GM23338 (cell line): ENCODE data around the gene CPTP. TPM values are rescaled to one million over a fixed set of nuclear protein-coding genes. Genes with fewer than 3 reads are reported as not detected.

ENCODE experiments used
- ATAC-seq: fragments of 200-7000 bp; cut with Tn5 transposase; 3 replicates; pipeline ENCODE4 v1.9.1; 2020
- DNase-seq: peaks from one replicate; pipeline ENCODE4 v3.0.0-alpha.2; 2015; ENCODE audit warnings: low spot score
- H2AFZ ChIP-seq: fragments of 200-600 bp; sonication (generic); 2 replicates; pipeline ENCODE4 v1.8.0; 2016; ENCODE audit warnings: antibody characterized with exemption, mild to moderate bottlenecking, moderate library complexity
- H3F3A ChIP-seq: fragments of 200-600 bp; sonication (generic); replicated peaks from 2 replicates; pipeline ENCODE4 v1.8.0; 2017; ENCODE audit warnings: antibody characterized with exemption, mixed run types, low read depth
- H3K27ac ChIP-seq: fragments of 200-600 bp; sonication (generic); 2 replicates; pipeline ENCODE4 v1.6.1; 2016; ENCODE audit warnings: low read depth
- H3K27me3 ChIP-seq: fragments of 200-600 bp; sonication (generic); 2 replicates; pipeline ENCODE4 v1.8.0; 2016; ENCODE audit warnings: mild to moderate bottlenecking, mixed run types, moderate library complexity; ENCODE audit not compliant: insufficient read depth
- H3K36me3 ChIP-seq: fragments of 200-600 bp; sonication (generic); 2 replicates; pipeline ENCODE4 v1.8.0; 2016; ENCODE audit warnings: mild to moderate bottlenecking; ENCODE audit not compliant: insufficient read depth
- H3K4me1 ChIP-seq: fragments of 200-600 bp; sonication (generic); 2 replicates; pipeline ENCODE4 v1.8.0; 2016; ENCODE audit warnings: mild to moderate bottlenecking, moderate library complexity; ENCODE audit not compliant: insufficient read depth
- H3K4me2 ChIP-seq: fragments of 200-600 bp; sonication (generic); 2 replicates; pipeline ENCODE4 v1.7.1; 2017; ENCODE audit warnings: mixed run types
- H3K4me3 ChIP-seq: fragments of 200-600 bp; sonication (generic); 2 replicates; pipeline ENCODE4 v1.6.1; 2016; ENCODE audit warnings: mixed run types
- H3K79me2 ChIP-seq: fragments of 200-600 bp; sonication (generic); replicated peaks from 2 replicates; pipeline ENCODE4 v1.8.0; 2017; ENCODE audit warnings: mild to moderate bottlenecking; ENCODE audit not compliant: insufficient read depth
- H3K9me2 ChIP-seq: fragments of 200-600 bp; sonication (generic); 2 replicates; pipeline ENCODE4 v1.8.0; 2017; ENCODE audit not compliant: insufficient read depth
- H4K20me1 ChIP-seq: fragments of 200-600 bp; sonication (generic); replicated peaks from 2 replicates; pipeline ENCODE4 v1.8.0; 2017; ENCODE audit warnings: mild to moderate bottlenecking; ENCODE audit not compliant: insufficient read depth
- H3K27ac Mint-ChIP-seq: 2 replicates; pipeline ENCODE4 v1.8.0; 2020; ENCODE audit warnings: inconsistent platforms, mild to moderate bottlenecking, moderate library complexity, mixed read lengths
- H3K27me3 Mint-ChIP-seq: 3 replicates; pipeline ENCODE4 v1.8.0; 2022; ENCODE audit warnings: low read depth, mild to moderate bottlenecking, moderate library complexity, mixed read lengths, inconsistent platforms; ENCODE audit not compliant: insufficient read depth, poor library complexity
- H3K36me3 Mint-ChIP-seq: 3 replicates; pipeline ENCODE4 v1.8.0; 2021; ENCODE audit warnings: low read depth, mild to moderate bottlenecking, inconsistent platforms, moderate library complexity, mixed read lengths
- H3K4me1 Mint-ChIP-seq: 3 replicates; pipeline ENCODE4 v1.8.0; 2020; ENCODE audit warnings: mild to moderate bottlenecking, inconsistent platforms, mixed read lengths
- H3K4me3 Mint-ChIP-seq: 3 replicates; pipeline ENCODE4 v1.8.0; 2021; ENCODE audit warnings: moderate library complexity, mild to moderate bottlenecking, inconsistent platforms, mixed read lengths
- H3K9me3 Mint-ChIP-seq: 3 replicates; pipeline ENCODE4 v1.8.0; 2020; ENCODE audit warnings: moderate library complexity, mild to moderate bottlenecking, inconsistent platforms, mixed read lengths
- CREB1 ChIP-seq: fragments of 250-450 bp; sonication (Bioruptor Pico); IDR thresholded peaks from 2 replicates; pipeline ENCODE4 v1.5.0; 2020; ENCODE audit warnings: low read depth, mild to moderate bottlenecking, moderate library complexity
- CTCF ChIP-seq, 2 experiments: fragments of 200-600 bp in 1 of 2; sonication (generic) in 1 of 2; conservative IDR thresholded peaks; 2 replicates each; pipeline versions ENCODE4 v1.5.1 to v1.6.1; 2016 to 2017; ENCODE audit warnings: antibody characterized with exemption in 2 of 2, low read depth in 2 of 2, mild to moderate bottlenecking in 2 of 2, moderate library complexity in 1 of 2
- EZH2phosphoT487 ChIP-seq: fragments of 200-600 bp; sonication (generic); IDR thresholded peaks from one replicate; pipeline ENCODE4 v1.8.1; 2018; ENCODE audit warnings: antibody characterized with exemption; ENCODE audit not compliant: unreplicated experiment
- NANOG ChIP-seq: IDR thresholded peaks from 2 replicates; pipeline ENCODE4 v1.6.1; 2016; ENCODE audit warnings: antibody characterized with exemption, borderline replicate concordance
- POLR2AphosphoS5 ChIP-seq: IDR thresholded peaks from 2 replicates; pipeline ENCODE4 v1.6.1; 2016; ENCODE audit warnings: antibody characterized with exemption, low read depth
- REST ChIP-seq: IDR thresholded peaks from one replicate; pipeline ENCODE4 v1.6.1; 2018; ENCODE audit warnings: antibody characterized with exemption; ENCODE audit not compliant: unreplicated experiment
- STAT1 ChIP-seq: IDR thresholded peaks from one replicate; pipeline ENCODE4 v1.6.1; 2016; ENCODE audit warnings: antibody characterized with exemption; ENCODE audit not compliant: unreplicated experiment
- polyA plus RNA-seq: library from polyadenylated mRNA; unstranded; fragments of >200 nt; fragmentation: Nextera tagmentation; extraction: Ambion mirVana; gene quantifications from 2 replicates; pipeline ENCODE4 v1.2.1, GENCODE V29; 2016
- total RNA-seq: library from RNA; depleted of rRNA; stranded (reverse); fragments of >200 nt; shearing (Covaris generic); gene quantifications from 2 replicates; pipeline ENCODE4 v1.2.3, GENCODE V29; 2014
- TF ChIP-seq, protein P1 (sequence below): fragments of 250-450 bp; sonication (Bioruptor Pico); IDR thresholded peaks from 2 replicates; pipeline ENCODE4 v1.5.0; 2020; ENCODE audit warnings: mild to moderate bottlenecking, moderate library complexity

CPTP gene
- total and polyA plus RNA-seq, 2 experiments from 2014 or later, result 8.1 to 13.5 TPM

DNA sequence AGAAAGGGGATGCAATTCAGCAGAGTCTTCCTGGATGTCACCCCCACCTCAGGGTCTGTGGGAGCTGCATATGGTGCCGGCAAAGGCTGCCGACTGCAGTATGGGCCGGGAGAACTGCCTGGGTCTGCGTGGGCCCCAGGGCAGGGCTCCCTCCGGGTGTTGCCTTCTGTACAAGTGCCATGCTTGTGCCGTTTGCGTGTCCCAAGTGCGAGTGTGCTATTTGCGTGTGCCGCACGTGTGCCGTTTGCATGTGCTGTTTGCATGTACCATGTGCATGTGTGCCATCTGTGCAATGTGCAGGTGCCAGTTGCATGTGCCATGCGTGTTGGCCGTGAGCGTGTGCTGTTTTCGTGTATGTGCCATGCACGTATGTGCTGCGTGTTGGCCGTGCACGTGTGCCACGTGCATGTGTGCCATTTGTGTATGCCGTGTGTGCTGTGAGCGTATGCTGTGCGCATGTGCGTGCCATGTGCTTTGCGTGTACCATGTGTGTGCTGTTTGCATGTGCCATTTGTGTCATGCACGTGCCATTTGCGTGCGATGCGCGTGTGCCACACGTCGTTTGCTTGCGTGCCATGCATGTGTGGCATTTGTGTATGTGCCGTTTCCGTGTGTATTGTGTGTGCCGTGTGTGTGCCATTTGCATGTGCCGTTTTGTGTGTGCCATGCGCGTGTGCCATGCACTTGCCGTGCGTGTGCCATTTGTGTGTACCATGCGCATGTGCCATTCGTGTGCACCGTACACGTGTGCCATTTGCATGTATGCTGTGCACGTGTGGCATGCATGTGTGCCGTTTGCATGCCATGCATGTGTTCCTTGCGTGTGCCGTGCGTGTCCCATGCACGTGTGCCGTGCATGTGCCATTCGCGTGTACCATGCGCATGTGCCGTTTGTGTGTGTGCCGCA lies 5.0 kb downstream of the CPTP start:
- Histone ChIP-seq H3K4me1 (no peaks in the 10 kb centered on the region), H3F3A (peaks cover 15% of the 10 kb centered on the region; the same call in 1 of the 2 replicates), H3K79me2 (peaks cover 8% of the 10 kb centered on the region; the same call in 1 of the 2 replicates), H3K4me2 (no peak overlapping the region), H3K4me3 (no peak overlapping the region), H3K9me2 (no peaks in the 10 kb centered on the region), H3K27ac (no peak overlapping the region), H4K20me1 (no peaks in the 10 kb centered on the region), H2AFZ (no peak overlapping the region), H3K27me3 (no peaks in the 10 kb centered on the region), H3K36me3 (no peaks in the 10 kb centered on the region)
- DNase-seq (no peak), ATAC-seq (no peak)
- Mint-ChIP-seq H3K4me3 (no peak overlapping the region; the same call in 2 of the 3 replicates), H3K4me1 (no peaks in the 10 kb centered on the region), H3K36me3 (peaks cover 5% of the 10 kb centered on the region; the same call in 2 of the 3 replicates), H3K27ac (no peak overlapping the region), H3K9me3 (no peaks in the 10 kb centered on the region), H3K27me3 (peaks cover 16% of the 10 kb centered on the region)
- TF ChIP-seq CREB1 (CRISPR knock-in tag), result no peak
- no peak for TF ChIP-seq POLR2AphosphoS5
- TF ChIP-seq EZH2phosphoT487, result no peak
- no peak for TF ChIP-seq STAT1
- TF ChIP-seq, protein P1, sequence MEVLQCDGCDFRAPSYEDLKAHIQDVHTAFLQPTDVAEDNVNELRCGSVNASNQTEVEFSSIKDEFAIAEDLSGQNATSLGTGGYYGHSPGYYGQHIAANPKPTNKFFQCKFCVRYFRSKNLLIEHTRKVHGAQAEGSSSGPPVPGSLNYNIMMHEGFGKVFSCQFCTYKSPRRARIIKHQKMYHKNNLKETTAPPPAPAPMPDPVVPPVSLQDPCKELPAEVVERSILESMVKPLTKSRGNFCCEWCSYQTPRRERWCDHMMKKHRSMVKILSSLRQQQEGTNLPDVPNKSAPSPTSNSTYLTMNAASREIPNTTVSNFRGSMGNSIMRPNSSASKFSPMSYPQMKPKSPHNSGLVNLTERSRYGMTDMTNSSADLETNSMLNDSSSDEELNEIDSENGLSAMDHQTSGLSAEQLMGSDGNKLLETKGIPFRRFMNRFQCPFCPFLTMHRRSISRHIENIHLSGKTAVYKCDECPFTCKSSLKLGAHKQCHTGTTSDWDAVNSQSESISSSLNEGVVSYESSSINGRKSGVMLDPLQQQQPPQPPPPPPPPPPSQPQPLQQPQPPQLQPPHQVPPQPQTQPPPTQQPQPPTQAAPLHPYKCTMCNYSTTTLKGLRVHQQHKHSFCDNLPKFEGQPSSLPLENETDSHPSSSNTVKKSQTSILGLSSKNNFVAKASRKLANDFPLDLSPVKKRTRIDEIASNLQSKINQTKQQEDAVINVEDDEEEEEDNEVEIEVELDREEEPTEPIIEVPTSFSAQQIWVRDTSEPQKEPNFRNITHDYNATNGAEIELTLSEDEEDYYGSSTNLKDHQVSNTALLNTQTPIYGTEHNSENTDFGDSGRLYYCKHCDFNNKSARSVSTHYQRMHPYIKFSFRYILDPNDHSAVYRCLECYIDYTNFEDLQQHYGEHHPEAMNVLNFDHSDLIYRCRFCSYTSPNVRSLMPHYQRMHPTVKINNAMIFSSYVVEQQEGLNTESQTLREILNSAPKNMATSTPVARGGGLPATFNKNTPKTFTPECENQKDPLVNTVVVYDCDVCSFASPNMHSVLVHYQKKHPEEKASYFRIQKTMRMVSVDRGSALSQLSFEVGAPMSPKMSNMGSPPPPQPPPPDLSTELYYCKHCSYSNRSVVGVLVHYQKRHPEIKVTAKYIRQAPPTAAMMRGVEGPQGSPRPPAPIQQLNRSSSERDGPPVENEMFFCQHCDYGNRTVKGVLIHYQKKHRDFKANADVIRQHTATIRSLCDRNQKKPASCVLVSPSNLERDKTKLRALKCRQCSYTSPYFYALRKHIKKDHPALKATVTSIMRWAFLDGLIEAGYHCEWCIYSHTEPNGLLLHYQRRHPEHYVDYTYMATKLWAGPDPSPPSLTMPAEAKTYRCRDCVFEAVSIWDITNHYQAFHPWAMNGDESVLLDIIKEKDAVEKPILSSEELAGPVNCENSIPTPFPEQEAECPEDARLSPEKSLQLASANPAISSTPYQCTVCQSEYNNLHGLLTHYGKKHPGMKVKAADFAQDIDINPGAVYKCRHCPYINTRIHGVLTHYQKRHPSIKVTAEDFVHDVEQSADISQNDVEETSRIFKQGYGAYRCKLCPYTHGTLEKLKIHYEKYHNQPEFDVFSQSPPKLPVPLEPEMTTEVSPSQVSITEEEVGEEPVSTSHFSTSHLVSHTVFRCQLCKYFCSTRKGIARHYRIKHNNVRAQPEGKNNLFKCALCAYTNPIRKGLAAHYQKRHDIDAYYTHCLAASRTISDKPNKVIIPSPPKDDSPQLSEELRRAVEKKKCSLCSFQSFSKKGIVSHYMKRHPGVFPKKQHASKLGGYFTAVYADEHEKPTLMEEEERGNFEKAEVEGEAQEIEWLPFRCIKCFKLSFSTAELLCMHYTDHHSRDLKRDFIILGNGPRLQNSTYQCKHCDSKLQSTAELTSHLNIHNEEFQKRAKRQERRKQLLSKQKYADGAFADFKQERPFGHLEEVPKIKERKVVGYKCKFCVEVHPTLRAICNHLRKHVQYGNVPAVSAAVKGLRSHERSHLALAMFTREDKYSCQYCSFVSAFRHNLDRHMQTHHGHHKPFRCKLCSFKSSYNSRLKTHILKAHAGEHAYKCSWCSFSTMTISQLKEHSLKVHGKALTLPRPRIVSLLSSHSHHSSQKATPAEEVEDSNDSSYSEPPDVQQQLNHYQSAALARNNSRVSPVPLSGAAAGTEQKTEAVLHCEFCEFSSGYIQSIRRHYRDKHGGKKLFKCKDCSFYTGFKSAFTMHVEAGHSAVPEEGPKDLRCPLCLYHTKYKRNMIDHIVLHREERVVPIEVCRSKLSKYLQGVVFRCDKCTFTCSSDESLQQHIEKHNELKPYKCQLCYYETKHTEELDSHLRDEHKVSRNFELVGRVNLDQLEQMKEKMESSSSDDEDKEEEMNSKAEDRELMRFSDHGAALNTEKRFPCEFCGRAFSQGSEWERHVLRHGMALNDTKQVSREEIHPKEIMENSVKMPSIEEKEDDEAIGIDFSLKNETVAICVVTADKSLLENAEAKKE (CRISPR knock-in tag), result no peak
- no peak for TF ChIP-seq NANOG
- no peak for TF ChIP-seq CTCF (conservative IDR thresholded peaks at IDR 0.05; ENCODE audit: low read depth in 2 of 2)
- TF ChIP-seq REST, result no peak
